ENCODE results near the gene STK24.
"Not testable (repeated sequence)": the region's sequence is repeated elsewhere in the genome, so short reads cannot be mapped to it uniquely, and the experiment has no call there.

STK24 gene

GRCh38 chr13:98428256-98428966, 148.5 kb downstream of the STK24 start:
- DNase-seq, result no peak

- DNase-seq, result no peak
Measured at GRCh38 chr13:98427331-98427995, 149.4 kb downstream of the STK24 start.

GRCh38 chr13:98423417-98423816, 153.5 kb downstream of the STK24 start:
- no peak for DNase-seq

- DNase-seq, result no peak
Measured at GRCh38 chr13:98422046-98422445, 154.9 kb downstream of the STK24 start.

- no peak for DNase-seq
Measured at GRCh38 chr13:98420554-98421175, 156.2 kb downstream of the STK24 start.

- DNase-seq, result no peak
Measured at GRCh38 chr13:98419786-98420553, 156.9 kb downstream of the STK24 start.

- DNase-seq, result no peak
Measured at GRCh38 chr13:98416408-98416807, 160.5 kb downstream of the STK24 start.

- DNase-seq, result no peak
Measured at GRCh38 chr13:98415326-98416070, 161.4 kb downstream of the STK24 start.

GRCh38 chr13:98413796-98414195, 163.1 kb downstream of the STK24 start:
- no peak for DNase-seq

- not testable (repeated sequence) for DNase-seq
Measured at GRCh38 chr13:98413278-98413677, 163.6 kb downstream of the STK24 start.

- DNase-seq, result no peak
Measured at GRCh38 chr13:98411617-98412265, 165.2 kb downstream of the STK24 start.

GRCh38 chr13:98411013-98411412, 165.9 kb downstream of the STK24 start:
- no peak for DNase-seq

- DNase-seq, result no peak
Measured at GRCh38 chr13:98410612-98411011, 166.3 kb downstream of the STK24 start.

- DNase-seq, result no peak
Measured at GRCh38 chr13:98409281-98409680, 167.6 kb downstream of the STK24 start.

GRCh38 chr13:98407575-98407974, 169.3 kb downstream of the STK24 start:
- DNase-seq, result no peak

- DNase-seq, result no peak
Measured at GRCh38 chr13:98406971-98407370, 169.9 kb downstream of the STK24 start.

GRCh38 chr13:98406427-98406826, 170.5 kb downstream of the STK24 start:
- no peak for DNase-seq

GRCh38 chr13:98405690-98406344, 171.1 kb downstream of the STK24 start:
- no peak for DNase-seq

GRCh38 chr13:98405107-98405571, 171.8 kb downstream of the STK24 start:
- DNase-seq, result no peak

- DNase-seq, result no peak
Measured at GRCh38 chr13:98403076-98403475, 173.8 kb downstream of the STK24 start.

GRCh38 chr13:98401934-98402333, 175.0 kb downstream of the STK24 start:
- DNase-seq, result no peak

All from activated effector memory CD4-positive, alpha-beta T cell treated with Interleukin-2 at 50 U/mL for 16 hours (primary cell).